CD4-positive, alpha-beta T cell treated with Interleukin-4 for 4 hours (primary cell): ENCODE measurements around the gene PLEKHM3.
"Not testable (repeated sequence)": the region's sequence is repeated elsewhere in the genome, so short reads cannot be mapped to it uniquely, and the experiment has no call there.

Experiments used
- DNase-seq: peaks from one replicate; pipeline ENCODE4 v3.0.0-alpha.2; 2020

The PLEKHM3 gene

GRCh38 chr2:207914716-207915115, 110.6 kb downstream of the PLEKHM3 start:
- no peak for DNase-seq

- DNase-seq, result no peak
Observed at GRCh38 chr2:207913772-207914358, 111.5 kb downstream of the PLEKHM3 start.

GRCh38 chr2:207911856-207912255, 113.5 kb downstream of the PLEKHM3 start:
- no peak for DNase-seq

GRCh38 chr2:207911215-207911614, 114.1 kb downstream of the PLEKHM3 start:
- DNase-seq, result no peak

GRCh38 chr2:207906495-207906894, 118.8 kb downstream of the PLEKHM3 start:
- not testable (repeated sequence) for DNase-seq

- DNase-seq, result no peak
Observed at GRCh38 chr2:207905546-207905945, 119.8 kb downstream of the PLEKHM3 start.

GRCh38 chr2:207903236-207903635, 122.1 kb downstream of the PLEKHM3 start:
- DNase-seq, result no peak

GRCh38 chr2:207902821-207903220, 122.5 kb downstream of the PLEKHM3 start:
- no peak for DNase-seq

GRCh38 chr2:207901829-207902228, 123.5 kb downstream of the PLEKHM3 start:
- DNase-seq, result no peak

- no peak for DNase-seq
Observed at GRCh38 chr2:207901401-207901800, 123.9 kb downstream of the PLEKHM3 start.

GRCh38 chr2:207898354-207898695, 127.0 kb downstream of the PLEKHM3 start:
- DNase-seq, result no peak

- DNase-seq, result no peak
Observed at GRCh38 chr2:207897541-207898353, 127.6 kb downstream of the PLEKHM3 start.

- DNase-seq, result no peak
Observed at GRCh38 chr2:207896525-207897285, 128.6 kb downstream of the PLEKHM3 start.

GRCh38 chr2:207895274-207895860, 130.0 kb downstream of the PLEKHM3 start:
- no peak for DNase-seq

GRCh38 chr2:207892716-207893402, 132.5 kb downstream of the PLEKHM3 start:
- DNase-seq, result no peak

GRCh38 chr2:207891086-207891844, 134.1 kb downstream of the PLEKHM3 start:
- no peak for DNase-seq

- DNase-seq, result no peak
Observed at GRCh38 chr2:207887500-207887899, 137.8 kb downstream of the PLEKHM3 start.

- DNase-seq, result no peak
Observed at GRCh38 chr2:207885010-207885409, 140.3 kb downstream of the PLEKHM3 start.

GRCh38 chr2:207884127-207884526, 141.2 kb downstream of the PLEKHM3 start:
- no peak for DNase-seq

GRCh38 chr2:207883002-207883780, 142.1 kb downstream of the PLEKHM3 start:
- no peak for DNase-seq

- DNase-seq, result no peak
Observed at GRCh38 chr2:207881902-207882301, 143.4 kb downstream of the PLEKHM3 start.
